ENCODE measurements around the gene ATP9A. TPM values are rescaled to one million over a fixed set of nuclear protein-coding genes. Genes with fewer than 3 reads are reported as not detected.

Gene ATP9A
- total and polyA plus RNA-seq, 2 donors (not counting 3 experiments of a cell fraction or from before 2014, with no cell fraction given): 20.9 to 41.5 TPM

DNA sequence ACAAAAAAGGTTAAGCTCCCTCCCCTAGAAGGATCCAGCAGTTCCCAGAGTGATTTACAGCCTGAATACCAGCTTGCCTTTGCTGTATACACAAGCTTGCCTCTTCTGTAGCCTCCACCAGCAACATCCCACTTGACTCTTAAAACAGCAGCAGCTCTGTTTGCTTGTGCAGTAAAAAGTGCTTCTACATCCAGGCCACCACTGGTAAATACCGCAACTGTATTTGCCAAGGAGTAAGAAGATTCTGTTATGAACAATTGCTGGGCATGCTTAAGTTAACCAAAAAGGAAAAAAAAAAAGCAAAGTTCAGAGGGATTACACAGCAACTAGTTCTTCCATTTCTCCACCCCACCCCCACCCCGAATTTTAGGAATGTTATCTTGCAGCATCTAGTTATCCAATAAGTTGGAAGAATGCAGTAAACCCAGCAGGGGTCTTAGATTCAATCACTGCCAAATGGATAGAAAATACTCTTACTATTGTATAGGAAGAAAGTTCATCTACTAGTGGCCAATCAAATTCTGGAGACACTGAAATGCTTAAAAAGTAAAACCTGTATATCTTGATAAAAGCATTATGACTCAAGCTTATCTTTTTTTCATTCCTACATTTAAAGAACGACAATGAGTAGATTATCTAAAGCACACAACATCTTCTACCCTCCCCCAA, 29.3 kb upstream of the ATP9A start:
- Histone ChIP-seq H3K4me2 (ENCODE audit: insufficient read depth, low read length) (no peak overlapping the region), H3K9me3 (replicated peaks; ENCODE audit: control insufficient read depth, insufficient read depth, low read length) (no peaks in the 10 kb centered on the region), H3K9me1 (replicated peaks; ENCODE audit: control insufficient read depth, extremely low read depth, insufficient read depth, low read length) (peaks cover 2% of the 10 kb centered on the region), H2AFZ (ENCODE audit: low read depth, low read length) (no peak overlapping the region), H4K20me1 (replicated peaks; ENCODE audit: control insufficient read depth, extremely low read depth, insufficient read depth, low read length) (no peaks in the 10 kb centered on the region), H3K4me3 (replicated peaks in 1 of 3; ENCODE audit: insufficient read depth in 1 of 3, low read depth in 1 of 3, low read length in 3 of 3) (no peak overlapping the region), H3K79me2 (ENCODE audit: control insufficient read depth, insufficient read depth, low read length) (no peaks in the 10 kb centered on the region), H3K27ac (ENCODE audit: insufficient read depth, low read depth, low read length) (no peak overlapping the region), H3K9ac (replicated peaks; ENCODE audit: extremely low read depth, insufficient read depth, low read length) (no peak overlapping the region), H3K36me3 (ENCODE audit: control insufficient read depth in 2 of 2, extremely low read depth in 1 of 2, insufficient read depth in 2 of 2, low read length in 2 of 2) (no peaks in the 10 kb centered on the region), H3K4me1 (ENCODE audit: control insufficient read depth, extremely low read depth, insufficient read depth, low read length) (peaks cover 14% of the 10 kb centered on the region), H3K27me3 (ENCODE audit: control insufficient read depth in 2 of 2, insufficient read depth in 2 of 2, low read length in 2 of 2) (peaks cover 10 to 29% of the 10 kb centered on the region in 2 experiments)
- dilution Hi-C loops (cut with MboI; ENCODE audit: extremely low pct_ligation_motif_present, low sequenced_read_pairs): no loop called here
- FAIRE-seq (no peak), DNase-seq (ENCODE audit: low read depth, low spot score) (no peak)
- intact Hi-C loops (cut with micrococcal nuclease): no loop called here
- ChIA-PET POLR2A (no interaction called here), CTCF (interaction anchor here (0.6 to 2.2 kb wide), 6 partner anchors 8 to 286 kb away, joined by 3 to 11 read pairs (median 5); no protein-coding TSS in a partner anchor)
- no peak for TF ChIP-seq FOS (IDR thresholded peaks at IDR 0.05; ENCODE audit: borderline replicate concordance, insufficient read depth, low read length)
- no peak for TF ChIP-seq EZH2 (IDR thresholded peaks at IDR 0.05; ENCODE audit: borderline replicate concordance, low read depth, low read length, severe bottlenecking)
- TF ChIP-seq MYC (IDR thresholded peaks at IDR 0.05; ENCODE audit: low read depth, low read length): no peak
- TF ChIP-seq GATA2 (IDR thresholded peaks at IDR 0.05; ENCODE audit: insufficient read depth, insufficient read length, low read depth, low read length): no peak
- TF ChIP-seq POLR2A (IDR thresholded peaks at IDR 0.05; ENCODE audit: low read depth, low read length): no peak
- TF ChIP-seq JUN (IDR thresholded peaks at IDR 0.05; ENCODE audit: borderline replicate concordance, insufficient read depth, insufficient read length, low read depth): no peak
- TF ChIP-seq, protein P1, sequence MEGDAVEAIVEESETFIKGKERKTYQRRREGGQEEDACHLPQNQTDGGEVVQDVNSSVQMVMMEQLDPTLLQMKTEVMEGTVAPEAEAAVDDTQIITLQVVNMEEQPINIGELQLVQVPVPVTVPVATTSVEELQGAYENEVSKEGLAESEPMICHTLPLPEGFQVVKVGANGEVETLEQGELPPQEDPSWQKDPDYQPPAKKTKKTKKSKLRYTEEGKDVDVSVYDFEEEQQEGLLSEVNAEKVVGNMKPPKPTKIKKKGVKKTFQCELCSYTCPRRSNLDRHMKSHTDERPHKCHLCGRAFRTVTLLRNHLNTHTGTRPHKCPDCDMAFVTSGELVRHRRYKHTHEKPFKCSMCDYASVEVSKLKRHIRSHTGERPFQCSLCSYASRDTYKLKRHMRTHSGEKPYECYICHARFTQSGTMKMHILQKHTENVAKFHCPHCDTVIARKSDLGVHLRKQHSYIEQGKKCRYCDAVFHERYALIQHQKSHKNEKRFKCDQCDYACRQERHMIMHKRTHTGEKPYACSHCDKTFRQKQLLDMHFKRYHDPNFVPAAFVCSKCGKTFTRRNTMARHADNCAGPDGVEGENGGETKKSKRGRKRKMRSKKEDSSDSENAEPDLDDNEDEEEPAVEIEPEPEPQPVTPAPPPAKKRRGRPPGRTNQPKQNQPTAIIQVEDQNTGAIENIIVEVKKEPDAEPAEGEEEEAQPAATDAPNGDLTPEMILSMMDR (IDR thresholded peaks at IDR 0.05; ENCODE audit: extremely low read depth in 1 of 2, insufficient read depth in 1 of 2, low read depth in 1 of 2, low read length in 2 of 2): no peak
- TF ChIP-seq, protein P2, sequence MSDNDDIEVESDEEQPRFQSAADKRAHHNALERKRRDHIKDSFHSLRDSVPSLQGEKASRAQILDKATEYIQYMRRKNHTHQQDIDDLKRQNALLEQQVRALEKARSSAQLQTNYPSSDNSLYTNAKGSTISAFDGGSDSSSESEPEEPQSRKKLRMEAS (IDR thresholded peaks at IDR 0.05; ENCODE audit: insufficient read depth, insufficient read length): no peak
- TF ChIP-seq POLR2AphosphoS5 (IDR thresholded peaks at IDR 0.05; ENCODE audit: insufficient read depth, low read depth, low read length): no peak
- BruUV-seq (replicated peaks): no TSS peak
